ENCODE measurements around the gene TSPY9.
"Not testable (repeated sequence)": the region's sequence is repeated elsewhere in the genome, so short reads cannot be mapped to it uniquely, and the experiment has no call there.

The TSPY9 gene

GRCh38 chrY:9486967-9487366 is at the start of gene TSPY9:
Gene TSPY9, plus strand, starts transcription at chrY:9487267. Its CDS starts 46 bp downstream, at chrY:9487313.
- not testable (repeated sequence) for DNase-seq (ENCODE audit: low spot score)

GRCh38 chrY:9466655-9467054 is 20.4 kb upstream of the TSPY9 start, which contains the start of gene TSPY1:
Gene TSPY1, plus strand, starts transcription at chrY:9466955. Its CDS starts 46 bp downstream, at chrY:9467001.
- not testable (repeated sequence) for DNase-seq (ENCODE audit: low spot score)

- not testable (repeated sequence) for DNase-seq (ENCODE audit: low spot score)
Measured at GRCh38 chrY:9504396-9504795, 17.3 kb downstream of the TSPY9 start.

GRCh38 chrY:9516287-9516686 is 29.2 kb downstream of the TSPY9 start:
- not testable (repeated sequence) for DNase-seq (ENCODE audit: low spot score)

- DNase-seq (ENCODE audit: low spot score) = not testable (repeated sequence)
Measured at GRCh38 chrY:9527580-9527979, 40.5 kb downstream of the TSPY9 start, which contains the start of gene TSPY10. Gene TSPY10, plus strand, starts transcription at chrY:9527880. Its CDS starts 46 bp downstream, at chrY:9527926.

Data from SW480 (cell line).